T-helper 2 cell treated with Interferon-gamma antibody and Interleukin-4, amounts not matched to agents 100 ng/mL and 5 ng/mL, for 36 hours (primary cell): Measurements from ENCODE around the gene PPP2R2C. TPM values are rescaled to one million over a fixed set of nuclear protein-coding genes. Genes with fewer than 3 reads are reported as not detected.

Experiments used
- intact Hi-C: fragments of 100-400 bp; cut with micrococcal nuclease; formaldehyde crosslinking; loops from one replicate; pipeline ENCODE4 v1.15.1; 2023
- total RNA-seq: library from RNA; stranded (reverse); gene quantifications from 2 replicates; pipeline ENCODE4 v1.2.3, GENCODE V29; 2022

Gene PPP2R2C
- total RNA-seq, 1 donor from 2014 or later: not detected

DNA sequence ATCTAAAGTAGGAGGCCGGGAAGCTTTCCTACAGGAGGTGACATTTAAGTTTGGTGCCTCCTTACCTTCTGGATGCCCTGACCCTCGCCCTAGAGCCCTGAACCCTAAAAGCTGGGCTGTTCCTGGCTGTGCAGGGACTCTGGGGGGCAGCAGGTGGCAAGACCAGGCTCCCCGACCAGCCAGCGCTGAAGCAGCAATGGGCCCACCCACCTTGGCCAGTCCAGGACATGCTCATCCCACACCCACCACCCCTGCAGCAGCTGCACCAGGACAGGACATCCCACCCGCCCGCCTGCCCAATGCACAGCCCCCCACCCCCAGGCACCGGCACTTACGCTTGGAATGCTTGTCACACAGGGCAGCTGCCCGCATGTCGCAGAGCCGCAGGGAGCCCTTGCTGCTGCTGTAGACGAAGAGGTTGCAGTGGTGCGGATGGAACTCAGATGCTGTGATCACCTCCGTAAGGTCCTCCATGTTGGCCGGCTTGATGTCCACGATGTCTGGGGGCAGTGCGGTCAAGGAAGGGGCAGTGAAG lies 124.8 kb downstream of the PPP2R2C start:
- intact Hi-C loops: no loop called here

GRCh38 chr4:6346373-6347110 lies 125.9 kb downstream of the PPP2R2C start:
- intact Hi-C loops: no loop called here

DNA sequence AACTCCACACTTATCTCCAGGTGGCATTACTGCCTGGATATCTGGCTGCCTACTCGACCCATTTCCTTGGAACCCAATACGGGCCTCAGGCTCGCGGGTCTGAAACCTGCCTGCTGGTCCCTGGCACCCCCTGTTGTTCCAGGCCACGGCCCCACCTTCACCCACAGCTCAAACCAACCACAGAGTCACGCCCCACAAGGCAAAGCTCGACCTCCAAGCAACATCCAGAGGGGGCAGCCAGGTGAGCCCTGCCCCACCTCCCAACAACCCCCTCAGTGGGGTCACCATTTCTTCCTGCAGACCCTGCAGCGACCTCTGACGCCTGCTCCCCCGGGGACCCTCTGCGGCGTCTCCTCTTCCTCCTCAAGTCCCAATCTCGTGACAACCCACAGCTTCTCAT lies 126.5 kb downstream of the PPP2R2C start:
- intact Hi-C loops: no loop called here

GRCh38 chr4:6345096-6345830 lies 127.2 kb downstream of the PPP2R2C start:
- intact Hi-C loops: no loop called here

GRCh38 chr4:6343939-6344408 lies 128.4 kb downstream of the PPP2R2C start:
- intact Hi-C loops: no loop called here

DNA sequence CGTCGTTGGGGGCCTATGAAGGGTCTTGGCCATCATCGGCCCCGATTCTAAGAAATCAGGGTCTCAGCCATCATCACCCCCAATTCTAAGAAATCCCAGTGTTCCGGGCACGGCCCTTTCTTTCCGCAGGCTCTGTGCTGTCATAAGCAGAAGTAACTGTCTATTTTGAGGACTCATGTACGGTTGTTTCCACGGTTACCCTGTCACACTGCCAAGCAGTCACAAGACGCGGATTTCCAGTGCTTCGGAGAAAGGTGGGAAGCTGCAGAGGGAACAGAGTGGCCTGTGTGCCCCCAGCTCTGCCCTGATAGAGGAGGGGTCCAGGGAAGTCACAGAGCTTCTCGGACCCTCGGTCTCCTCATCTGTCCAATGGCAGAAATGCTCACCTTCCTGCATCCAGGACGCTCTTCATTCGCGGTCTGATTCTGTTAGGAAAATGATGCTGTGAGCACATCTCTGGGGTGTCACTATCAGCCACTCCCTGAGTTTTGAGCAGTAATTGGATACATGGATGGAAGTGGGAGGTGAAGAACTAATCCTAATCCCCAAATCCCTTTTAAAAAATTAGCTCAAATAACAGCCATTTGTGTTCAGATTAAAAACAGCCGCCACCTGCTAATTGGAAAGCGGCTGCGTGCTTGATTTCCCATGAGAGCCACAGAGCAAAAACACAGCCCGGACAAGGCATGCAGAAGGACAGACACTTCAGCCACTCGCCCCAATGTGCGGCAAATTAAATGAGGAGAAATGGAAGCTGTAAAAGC lies 129.7 kb downstream of the PPP2R2C start:
- intact Hi-C loops: no loop called here

DNA sequence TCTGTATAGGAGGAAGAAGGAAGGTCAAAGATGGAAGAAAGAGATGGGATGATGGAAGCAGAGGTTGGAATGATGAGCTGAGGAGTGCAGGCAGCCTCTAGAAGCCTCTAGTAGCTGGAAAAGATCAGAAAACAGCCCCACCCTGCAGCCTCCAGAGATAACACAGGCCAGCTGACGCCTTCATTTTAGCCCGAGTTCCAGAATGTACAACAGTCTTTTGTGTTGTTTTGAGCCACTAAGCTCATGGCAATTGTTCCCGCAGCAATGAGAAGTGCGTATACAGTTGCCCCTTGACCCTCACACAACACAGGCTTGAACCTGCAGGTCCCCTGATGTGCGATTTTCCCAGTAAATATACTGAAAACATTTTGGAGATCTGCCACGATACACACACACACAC lies 130.7 kb downstream of the PPP2R2C start:
- intact Hi-C loops: no loop called here

GRCh38 chr4:6340446-6341015 lies 131.9 kb downstream of the PPP2R2C start:
- intact Hi-C loops: no loop called here

GRCh38 chr4:6339818-6340445 lies 132.5 kb downstream of the PPP2R2C start:
- intact Hi-C loops: loop anchor here (10.0 kb wide), 1 partner anchor 205 kb away; no protein-coding TSS in a partner anchor

- intact Hi-C loops: loop anchor here (10.0 kb wide), 1 partner anchor 206 kb away; no protein-coding TSS in a partner anchor
These were observed 133.2 kb downstream of the PPP2R2C start for GRCh38 chr4:6338951-6339817.

- intact Hi-C loops: loop anchor here (10.0 kb wide), 1 partner anchor 206 kb away; no protein-coding TSS in a partner anchor
These were observed 134.1 kb downstream of the PPP2R2C start for GRCh38 chr4:6338175-6338950.

GRCh38 chr4:6337331-6337935 lies 135.0 kb downstream of the PPP2R2C start:
- intact Hi-C loops: loop anchor here (10.0 kb wide), 1 partner anchor 207 kb away; no protein-coding TSS in a partner anchor

DNA sequence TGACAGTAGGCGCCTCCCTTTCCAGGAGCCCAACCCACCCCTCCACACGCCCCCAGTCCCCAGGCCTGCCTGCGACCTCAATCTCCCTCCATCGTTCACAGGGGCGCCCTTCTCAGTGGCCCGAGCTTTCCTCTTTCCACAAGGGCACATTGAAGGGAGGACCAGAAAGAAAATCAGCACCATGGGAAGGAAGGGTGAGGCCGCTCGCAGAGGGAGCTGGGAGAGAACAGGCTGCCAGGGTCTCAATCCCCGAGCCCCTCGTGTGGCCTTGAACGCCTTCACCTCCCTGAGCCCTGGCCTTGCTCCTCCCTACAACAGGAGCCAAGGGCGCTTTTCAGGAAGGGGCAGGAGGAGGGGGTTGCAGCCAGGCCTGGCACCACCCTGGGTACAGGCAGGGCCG lies 136.2 kb downstream of the PPP2R2C start:
- intact Hi-C loops: loop anchor here (10.0 kb wide), 1 partner anchor 209 kb away; no protein-coding TSS in a partner anchor

DNA sequence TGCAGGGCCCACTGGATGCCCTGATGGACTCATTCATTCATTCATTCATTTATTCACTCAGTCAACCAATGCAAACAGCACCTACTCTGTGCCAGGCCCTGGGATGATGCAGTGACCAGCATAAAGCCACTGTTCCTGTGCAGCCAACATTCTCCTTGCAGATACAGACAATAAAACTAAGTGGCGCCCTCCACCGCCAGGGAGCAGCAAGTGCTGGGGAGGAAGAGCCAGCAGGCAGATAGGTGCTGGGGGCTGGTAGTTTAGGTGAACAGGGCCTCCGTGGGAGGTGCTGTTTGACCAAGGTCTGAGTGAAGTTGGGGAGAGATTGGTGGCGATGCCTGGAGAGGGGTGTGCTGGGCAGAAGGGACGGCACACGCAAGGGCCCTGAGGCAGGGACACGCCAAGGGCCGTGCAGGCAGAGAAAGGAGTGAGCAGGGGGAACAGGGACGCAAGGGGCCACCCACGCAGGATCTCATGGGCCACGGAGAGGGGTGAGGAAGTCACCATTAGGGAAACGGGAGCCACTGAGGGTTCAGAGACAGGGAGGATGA lies 137.3 kb downstream of the PPP2R2C start:
- intact Hi-C loops: loop anchor here (10.0 kb wide), 1 partner anchor 210 kb away; no protein-coding TSS in a partner anchor

DNA sequence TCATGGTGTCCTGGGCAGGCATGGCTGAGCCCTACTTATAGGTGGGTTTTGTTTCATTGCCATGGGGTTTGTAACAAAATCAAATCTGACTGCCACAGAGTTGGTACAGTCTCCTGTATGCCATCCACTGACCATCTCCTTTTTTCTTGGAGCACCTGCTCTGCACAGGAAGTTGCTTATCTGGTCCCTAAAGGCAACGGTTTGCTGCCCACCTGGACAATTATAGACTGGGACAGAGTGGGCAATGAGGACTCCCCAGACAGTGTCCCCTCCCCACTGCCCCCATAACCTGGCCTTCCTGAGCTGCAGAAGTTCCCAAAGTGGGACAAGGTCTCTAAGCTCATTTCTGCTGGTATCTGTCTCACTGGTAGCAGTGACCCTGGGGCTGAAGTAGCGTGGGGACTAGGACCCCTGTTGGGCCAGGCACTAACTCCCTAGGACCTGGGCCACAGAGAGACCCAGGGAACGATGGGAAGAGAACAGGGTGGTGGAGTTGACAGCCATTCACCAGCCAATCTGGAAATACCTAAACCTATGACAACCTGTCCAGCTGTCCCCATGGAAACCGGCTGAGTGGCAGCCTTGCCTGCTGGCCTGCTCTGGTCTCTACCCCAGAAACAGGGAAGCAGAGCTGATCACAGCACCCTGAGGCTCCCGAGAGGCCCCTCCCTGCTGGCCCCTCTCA lies 138.1 kb downstream of the PPP2R2C start:
- intact Hi-C loops: loop anchor here (10.0 kb wide), 1 partner anchor 210 kb away; no protein-coding TSS in a partner anchor

- intact Hi-C loops: loop anchor here (10.0 kb wide), 1 partner anchor 211 kb away; no protein-coding TSS in a partner anchor
These were observed 138.9 kb downstream of the PPP2R2C start for GRCh38 chr4:6333301-6334202.
